GM12878 (cell line): Measurements from ENCODE around the gene NNMT. TPM values are rescaled to one million over a fixed set of nuclear protein-coding genes. Genes with fewer than 3 reads are reported as not detected.

Experiments
- ATAC-seq: fragments of 200-7000 bp; cut with Tn5 transposase; 3 replicates; pipeline ENCODE4 v1.9.1; 2020; ENCODE audit warnings: mild to moderate bottlenecking, moderate library complexity
- BruUV-seq: library from RNA; stranded (reverse); fragments of 400-500 nt; replicated peaks from 2 replicates; lab custom pipeline; 2021; lab: Mats Ljungman, UMichigan
- CTCF ChIA-PET: fragments of 300-600 bp; sonication (Branson Sonifier 250); formaldehyde crosslinking; extraction: SDS; loops from one replicate; lab custom pipeline; 2021; ENCODE audit warnings: inconsistent platforms; lab: Yijun Ruan, JAX
- POLR2A ChIA-PET: fragments of 350-600 bp; formaldehyde crosslinking; extraction: SDS; loops from one replicate; lab custom pipeline; 2021; ENCODE audit warnings: inconsistent platforms; lab: Charles Lee
- RAD21 ChIA-PET: fragments of 300-600 bp; sonication (Branson Sonifier 250); formaldehyde crosslinking; loops from one replicate; lab custom pipeline; 2023; ENCODE audit warnings: antibody characterized with exemption; ENCODE audit not compliant: unreplicated experiment; lab: Charles Lee
- SMC1A ChIA-PET: fragments of 300-600 bp; sonication (Branson Sonifier 250); formaldehyde crosslinking; loops from one replicate; lab custom pipeline; 2023; ENCODE audit not compliant: unreplicated experiment, uncharacterized antibody; lab: Charles Lee
- DNase-seq: peaks from one replicate; pipeline ENCODE4 v3.0.0-alpha.2; 2011; ENCODE audit warnings: low read depth, low spot score
- FAIRE-seq: peaks from 3 replicates; lab custom pipeline; 2011; peaks lifted over from hg19 to GRCh38; lab: Jason Lieb, UNC
- H2AFZ ChIP-seq: 2 replicates; pipeline ENCODE4 v1.6.0; 2011; ENCODE audit warnings: low read depth, low read length, control low read depth; ENCODE audit not compliant: control insufficient read depth
- H3K27ac ChIP-seq: 2 replicates; pipeline ENCODE4 v1.5.1; 2011; ENCODE audit warnings: control low read depth; ENCODE audit not compliant: control insufficient read depth, insufficient read depth
- H3K27me3 ChIP-seq, 2 experiments: replicated peaks in 1 of 2; 2 replicates each; pipeline versions ENCODE4 v1.6.0 to v1.6.1; 2011; ENCODE audit warnings: low read length in 1 of 2; ENCODE audit not compliant: control insufficient read depth in 2 of 2, insufficient read depth in 2 of 2
- H3K36me3 ChIP-seq, 2 experiments: 2 replicates each; pipeline ENCODE4 v1.5.1; 2011; ENCODE audit warnings: low read length in 1 of 2; ENCODE audit not compliant: control insufficient read depth in 2 of 2, insufficient read depth in 2 of 2
- H3K4me1 ChIP-seq: 2 replicates; pipeline ENCODE4 v1.6.1; 2011; ENCODE audit warnings: mild to moderate bottlenecking, low read length, moderate library complexity, mixed read lengths; ENCODE audit not compliant: control insufficient read depth, insufficient read depth
- H3K4me2 ChIP-seq: 2 replicates; pipeline ENCODE4 v1.6.0; 2011; ENCODE audit warnings: control low read depth; ENCODE audit not compliant: control insufficient read depth, insufficient read depth
- H3K4me3 ChIP-seq: fragments of 200-600 bp; sonication (generic); 2 replicates; pipeline ENCODE4 v1.5.1; 2016
- H3K79me2 ChIP-seq: 2 replicates; pipeline ENCODE4 v1.6.0; 2011; ENCODE audit warnings: low read length; ENCODE audit not compliant: control insufficient read depth, insufficient read depth
- H3K9ac ChIP-seq: 2 replicates; pipeline ENCODE4 v1.8.0; 2011; ENCODE audit warnings: low read length, control low read depth, mixed read lengths; ENCODE audit not compliant: control insufficient read depth, insufficient read depth
- H3K9me3 ChIP-seq: replicated peaks from 3 replicates; pipeline ENCODE4 v1.5.1; 2011; ENCODE audit warnings: mild to moderate bottlenecking, low read length; ENCODE audit not compliant: control insufficient read depth, insufficient read depth
- H4K20me1 ChIP-seq: 2 replicates; pipeline ENCODE4 v1.6.0; 2011; ENCODE audit not compliant: control insufficient read depth, insufficient read depth
- CREM ChIP-seq: IDR thresholded peaks from 2 replicates; pipeline ENCODE4 v1.6.1; 2014; ENCODE audit warnings: antibody characterized with exemption, low read depth
- EGR1 ChIP-seq, 2 experiments: IDR thresholded peaks; 1 replicate in 1 of 2; 2 replicates in 1 of 2; pipeline ENCODE4 v1.6.1; 2011 to 2012; ENCODE audit warnings: low read depth in 2 of 2, low read length in 2 of 2, borderline replicate concordance in 1 of 2, mild to moderate bottlenecking in 1 of 2, moderate library complexity in 1 of 2
- HDAC6 ChIP-seq: fragments of 200-600 bp; sonication (generic); IDR thresholded peaks from one replicate; pipeline ENCODE4 v1.8.0; 2017; ENCODE audit warnings: antibody characterized with exemption; ENCODE audit not compliant: unreplicated experiment
- IRF5 ChIP-seq: fragments of 450-650 bp; IDR thresholded peaks from 2 replicates; pipeline ENCODE4 v1.6.1; 2017; ENCODE audit warnings: borderline replicate concordance
- NFYA ChIP-seq: IDR thresholded peaks from 2 replicates; pipeline ENCODE4 v1.6.1; 2011; ENCODE audit warnings: low read depth, mild to moderate bottlenecking, low read length, improper control_type of control experiment, borderline replicate concordance
- POLR2AphosphoS2 ChIP-seq: IDR thresholded peaks from 2 replicates; pipeline ENCODE4 v1.6.1; 2011; ENCODE audit warnings: low read depth, mild to moderate bottlenecking, low read length, improper control_type of control experiment, moderate library complexity
- RAD21 ChIP-seq: IDR thresholded peaks from 2 replicates; pipeline ENCODE4 v1.6.1; 2011; ENCODE audit warnings: mild to moderate bottlenecking, low read depth, low read length, moderate library complexity; ENCODE audit not compliant: insufficient read depth
- RBBP5 ChIP-seq: fragments of 200-600 bp; sonication (generic); conservative IDR thresholded peaks from 2 replicates; pipeline ENCODE4 v1.6.1; 2016
- SP1 ChIP-seq: IDR thresholded peaks from one replicate; pipeline ENCODE4 v1.6.1; 2011; ENCODE audit warnings: low read depth, low read length
- STAT3 ChIP-seq: IDR thresholded peaks from 2 replicates; pipeline ENCODE4 v1.6.1; 2011; ENCODE audit warnings: low read depth, low read length, improper control_type of control experiment
- TCF12 ChIP-seq: IDR thresholded peaks from 2 replicates; pipeline ENCODE4 v1.6.1; 2011; ENCODE audit warnings: low read depth, mild to moderate bottlenecking, low read length
- USF1 ChIP-seq: IDR thresholded peaks from 2 replicates; pipeline ENCODE4 v1.6.1; 2011; ENCODE audit warnings: borderline replicate concordance, low read depth, mild to moderate bottlenecking, moderate library complexity, mixed read lengths, low read length; ENCODE audit not compliant: insufficient read depth; ENCODE audit errors: extremely low read length
- ZBTB40 ChIP-seq: fragments of 450-650 bp; IDR thresholded peaks from 2 replicates; pipeline ENCODE4 v1.6.1; 2016; ENCODE audit warnings: mild to moderate bottlenecking, moderate library complexity, borderline replicate concordance
- WGBS: methylation state at CpG from one replicate; pipeline ENCODE4 v1.1.6; 2016; ENCODE audit warnings: low lambda C conversion rate; ENCODE audit not compliant: insufficient replicate concordance, insufficient coverage; ENCODE audit errors: missing lambda C conversion rate; 5-methylcytosine and 5-hydroxymethylcytosine counted together
- in situ Hi-C: fragments of 300-500 bp; cut with MboI; formaldehyde crosslinking; loops from 9 replicates; pipeline ENCODE4 v1.14.3; 2018; ENCODE audit warnings: mixed read lengths
- intact Hi-C: fragments of 100-400 bp; cut with micrococcal nuclease; formaldehyde crosslinking; loops from one replicate; pipeline ENCODE4 v1.14.2; 2022; ENCODE audit not compliant: unreplicated experiment
- polyA plus RNA-seq, 11 experiments: library from polyadenylated mRNA; depleted of rRNA in 4 of 11; unstranded in 6 of 11; stranded (reverse) in 5 of 11; fragments of >200 nt; fragmentation: Nextera tagmentation in 4 of 11; fragmentation: Illumina TruSeq in 1 of 11; extraction: Ambion mirVana in 4 of 11; extraction: Trizol in 1 of 11; gene quantifications; 1 replicate in 1 of 11; 2 replicates in 10 of 11; pipeline versions ENCODE4 v1.2.1 to v1.2.3, GENCODE V29; 2011 to 2016; ENCODE audit warnings: inconsistent platforms in 2 of 11, missing spikeins in 2 of 11, low read depth in 1 of 11
- total RNA-seq, 4 experiments: library from RNA; depleted of rRNA in 3 of 4; stranded (reverse); fragments of >200 nt in 3 of 4; fragmentation: Illumina TruSeq in 1 of 4; extraction: Trizol in 1 of 4; gene quantifications; 2 replicates each; pipeline versions ENCODE4 v1.2.1 to v1.2.3, GENCODE V29; 2013 to 2021

Gene NNMT
- total and polyA plus RNA-seq, 10 of the 15 experiments (the other 5 are each of a cell fraction or from before 2014, with no cell fraction given): 0.46 TPM; not detected in 9

GRCh38 chr11:114362326-114362725 is 66.1 kb downstream of the NNMT start (continued):
- TF ChIP-seq USF1 (no peak), NFYA (no peak), SP1 (no peak), RAD21 (no peak), STAT3 (no peak)
- TF ChIP-seq, all 136 proteins: peak for 0

GRCh38 chr11:114362958-114363357 is 66.8 kb downstream of the NNMT start:
- in situ Hi-C loops: no loop called here
- TF ChIP-seq ZBTB40: no peak
- no peak for TF ChIP-seq NFYA
- no peak for TF ChIP-seq CREM
- TF ChIP-seq IRF5: no peak
- TF ChIP-seq HDAC6: no peak
- no peak for TF ChIP-seq EGR1 (IDR thresholded peaks at IDR 0.05; ENCODE audit: borderline replicate concordance in 1 of 2, low read depth in 2 of 2, low read length in 2 of 2)
- TF ChIP-seq POLR2AphosphoS2: no peak
- no peak for TF ChIP-seq TCF12
- TF ChIP-seq RBBP5: no peak
- FAIRE-seq (no peak), DNase-seq (no peak), ATAC-seq (no peak)
- H3K4me1 ChIP-seq: no peaks in the 10 kb centered on the region
- intact Hi-C loops: no loop called here
- no peak overlapping the region for H3K27ac ChIP-seq
- 14% methylated on average over 3 of the region's 3 CpGs for WGBS
- BruUV-seq: no TSS peak
- no peak overlapping the region for H3K4me3 ChIP-seq
- ChIA-PET SMC1A (interaction anchor here (1.0 kb wide), 1 partner anchor 10 kb away, joined by 5 read pairs; no protein-coding TSS in a partner anchor), CTCF (no interaction called here), POLR2A (interaction anchor here (0.6 kb wide), 1 partner anchor 15 kb away, joined by 3 read pairs; no protein-coding TSS in a partner anchor), RAD21 (no interaction called here)
- H3K79me2 ChIP-seq: no peaks in the 10 kb centered on the region
- H3K9ac ChIP-seq: no peak overlapping the region
- H3K36me3 ChIP-seq: no peaks in the 10 kb centered on the region
- H3K9me3 ChIP-seq: no peaks in the 10 kb centered on the region
- no peak overlapping the region for H3K4me2 ChIP-seq
- H2AFZ ChIP-seq: no peak overlapping the region
- H4K20me1 ChIP-seq: no peaks in the 10 kb centered on the region; the same call in 1 of the 2 replicates
- H3K27me3 ChIP-seq: peaks cover 2 to 5% of the 10 kb centered on the region in 2 experiments; a peak in 2 of 4 replicates
